Activated gamma-delta T cell treated with Interleukin-2 at 50 U/mL for 16 hours (primary cell): ENCODE data around the gene NYAP2.

Experiments
- DNase-seq: peaks from one replicate; pipeline ENCODE4 v3.0.0-alpha.2; 2020

The NYAP2 gene

DNA sequence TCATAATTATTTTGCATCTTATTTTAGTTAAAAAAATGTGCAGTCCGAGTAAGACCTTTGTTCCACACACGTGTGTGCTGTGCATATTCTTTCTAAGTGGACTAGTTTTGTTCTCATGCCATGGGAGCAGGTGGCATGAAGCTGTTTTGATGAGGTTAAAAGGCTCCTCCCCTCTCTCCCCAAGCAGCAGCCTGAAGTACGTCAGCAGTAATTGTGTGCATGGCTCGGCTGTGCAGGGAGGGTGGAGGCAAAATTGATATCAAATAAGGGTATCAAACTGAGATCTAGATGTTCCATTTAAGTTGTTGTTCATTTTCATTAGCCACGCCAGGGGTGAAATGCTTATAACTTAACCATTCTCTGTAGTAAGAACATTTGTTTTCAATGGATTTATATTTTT, at the start of gene NYAP2:
TSS of gene NYAP2 (plus strand) at position 207 of the 400 bp plus-strand sequence. CDS start 9,171 bp downstream, outside the sequence.
- no peak for DNase-seq

DNA sequence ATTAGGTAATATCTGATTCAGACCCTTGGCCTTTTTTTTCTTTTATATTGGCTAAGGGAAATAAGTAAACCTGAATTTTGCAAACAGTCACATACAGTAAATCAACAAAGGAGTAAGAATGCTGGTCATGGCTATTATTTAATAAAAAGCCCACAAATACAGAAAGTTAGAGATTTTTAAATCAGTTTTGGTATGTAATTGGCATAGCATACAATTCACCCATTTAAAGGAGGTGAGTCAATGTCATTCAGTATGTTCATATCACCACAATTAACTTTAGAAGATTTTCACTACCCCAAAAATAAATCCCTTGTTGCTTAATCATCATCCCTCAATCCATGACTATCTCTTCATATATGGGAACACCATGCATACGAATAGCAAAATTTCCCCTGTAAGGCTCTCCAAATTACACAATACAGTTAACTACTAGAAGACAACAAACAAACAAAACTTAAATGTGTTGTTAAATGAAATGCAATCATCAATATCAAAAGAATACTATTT, 45.9 kb upstream of the NYAP2 start:
- DNase-seq: no peak

DNA sequence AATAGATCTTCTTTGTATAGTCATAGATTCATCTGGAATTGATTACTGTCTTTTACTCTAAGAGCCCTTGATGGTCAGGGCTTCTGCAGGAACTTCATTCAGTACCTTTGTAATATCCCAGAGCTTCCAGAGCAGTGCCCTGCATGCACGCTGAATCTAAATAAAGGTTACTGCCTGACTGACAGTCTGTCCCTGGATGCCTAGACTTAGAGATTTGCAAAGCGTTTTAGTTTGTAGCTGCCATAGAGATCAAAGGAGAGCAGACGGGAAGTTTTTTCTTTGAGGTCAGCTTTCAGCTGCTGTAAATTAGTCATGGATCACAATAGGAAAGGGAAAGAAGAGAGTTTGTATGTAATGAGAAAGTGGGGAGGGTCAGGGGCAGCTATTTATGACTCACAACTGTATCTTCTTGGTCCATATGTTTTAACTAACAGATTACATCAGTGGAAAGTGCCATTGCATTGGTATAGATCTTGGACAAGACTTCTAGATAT, 45.2 kb upstream of the NYAP2 start:
- DNase-seq: no peak

GRCh38 chr2:225355788-225356187, 43.7 kb upstream of the NYAP2 start:
- no peak for DNase-seq

GRCh38 chr2:225366731-225367130, 32.8 kb upstream of the NYAP2 start:
- DNase-seq: no peak

DNA sequence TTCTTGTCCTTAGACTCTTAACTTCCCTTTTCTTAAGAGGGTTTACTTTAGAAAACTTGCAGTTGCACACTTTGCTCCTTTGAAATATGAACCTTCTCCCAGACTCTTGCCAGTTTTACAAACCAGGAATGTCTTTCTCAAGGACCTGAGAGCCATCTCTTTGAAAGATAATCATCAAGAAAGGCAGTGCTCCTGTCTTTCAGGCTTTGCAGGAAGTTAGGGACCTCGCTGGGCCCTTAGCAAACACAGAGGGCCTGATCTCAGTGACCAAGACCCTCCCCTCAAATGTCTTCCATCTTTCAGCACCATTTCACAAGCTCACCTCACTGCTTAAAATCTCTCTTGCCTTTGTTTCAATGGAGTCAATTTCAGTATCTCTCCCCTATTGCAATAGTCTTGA, 32.0 kb upstream of the NYAP2 start:
- no peak for DNase-seq

- no peak for DNase-seq
Measured at GRCh38 chr2:225378984-225379383, 20.5 kb upstream of the NYAP2 start.

GRCh38 chr2:225379856-225380255, 19.7 kb upstream of the NYAP2 start:
- DNase-seq: no peak

DNA sequence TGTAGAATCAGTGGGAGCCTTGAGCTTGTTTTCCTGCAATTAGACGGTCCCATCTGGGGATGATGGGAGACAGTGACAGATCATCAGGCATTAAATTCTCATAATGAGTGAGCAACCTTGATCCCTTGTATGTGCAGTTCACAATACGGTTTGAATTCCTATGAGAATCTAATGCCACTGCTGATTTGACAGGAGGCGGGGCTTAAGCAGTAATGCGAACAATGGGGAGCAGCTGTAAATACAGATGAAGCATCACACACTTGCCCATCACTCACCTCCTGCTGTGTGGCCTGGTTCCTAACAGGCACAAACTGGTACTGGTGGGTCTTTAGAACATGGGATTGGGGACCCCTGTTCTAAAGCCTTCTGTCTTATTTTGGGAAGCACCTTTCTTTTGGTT, 17.9 kb upstream of the NYAP2 start:
- DNase-seq: no peak

DNA sequence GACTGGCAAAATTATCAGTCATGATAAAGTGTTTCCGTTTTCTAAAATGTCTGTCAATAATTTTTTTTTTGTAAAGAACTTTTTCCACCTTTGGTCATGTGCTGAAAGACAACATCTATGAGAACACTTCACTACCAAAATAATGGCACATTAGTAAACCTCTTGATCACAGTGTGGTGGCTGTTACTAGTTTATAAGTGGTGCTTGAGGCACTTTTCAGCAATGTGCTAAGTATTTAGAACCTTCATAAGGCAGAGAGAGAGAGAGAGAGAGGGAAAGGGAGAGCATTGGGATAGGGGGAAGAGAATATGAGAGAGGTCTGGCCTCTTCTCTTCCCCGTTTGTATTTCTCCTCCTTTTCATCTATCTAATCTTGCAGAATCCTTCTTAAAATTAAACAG, 1.1 kb upstream of the NYAP2 start:
- no peak for DNase-seq

DNA sequence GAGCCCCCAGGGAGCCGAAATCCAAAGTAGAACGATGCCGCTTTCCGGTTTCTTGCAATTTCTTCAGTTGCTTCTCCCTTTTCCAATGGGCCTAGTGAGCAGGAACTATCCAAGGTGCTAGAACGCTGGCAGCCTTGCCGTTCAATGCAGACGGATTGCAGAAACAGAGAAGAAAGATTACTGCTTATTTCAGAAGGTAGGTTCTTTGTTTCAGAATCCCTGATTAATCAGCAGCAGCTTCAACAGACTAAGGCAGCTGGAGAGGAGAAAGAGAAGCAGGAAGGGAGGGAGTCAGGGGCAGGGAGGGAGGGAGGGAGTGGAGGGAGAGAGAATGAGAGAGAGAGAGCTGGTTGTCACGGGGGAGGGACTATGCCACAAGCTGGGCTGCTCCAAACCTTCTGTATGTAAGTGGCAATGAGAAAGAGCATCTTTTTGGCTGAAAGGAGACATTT, 576 bp downstream of the NYAP2 start:
- no peak for DNase-seq

GRCh38 chr2:225400546-225401400, 1.3 kb downstream of the NYAP2 start:
- DNase-seq: no peak

DNA sequence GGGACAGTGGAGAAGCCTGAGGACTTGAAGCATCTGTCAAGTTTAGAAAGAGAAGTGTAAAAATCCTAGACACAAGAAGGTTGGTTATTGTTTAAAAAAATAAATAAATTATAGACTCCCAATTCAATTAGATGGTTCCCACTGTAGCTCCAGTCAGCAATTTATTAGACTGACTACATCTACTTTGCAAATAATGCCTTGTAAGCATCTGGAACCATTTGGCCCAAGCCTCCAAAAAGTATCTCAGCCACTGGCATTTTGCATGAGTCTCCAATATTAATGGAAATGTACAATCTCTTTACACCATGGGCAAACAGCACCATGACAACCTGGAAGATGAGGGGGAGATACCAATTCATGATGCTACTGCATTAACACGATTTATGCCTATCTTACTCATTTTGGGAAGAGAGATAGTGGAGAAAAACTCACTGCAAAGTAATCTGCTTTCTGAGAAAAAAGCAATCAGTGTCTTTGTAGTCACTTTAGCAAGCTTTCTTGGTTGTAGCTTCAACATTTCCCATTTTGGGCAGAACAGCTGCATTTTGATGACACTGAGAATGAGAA, 2.8 kb downstream of the NYAP2 start:
- DNase-seq: no peak

DNA sequence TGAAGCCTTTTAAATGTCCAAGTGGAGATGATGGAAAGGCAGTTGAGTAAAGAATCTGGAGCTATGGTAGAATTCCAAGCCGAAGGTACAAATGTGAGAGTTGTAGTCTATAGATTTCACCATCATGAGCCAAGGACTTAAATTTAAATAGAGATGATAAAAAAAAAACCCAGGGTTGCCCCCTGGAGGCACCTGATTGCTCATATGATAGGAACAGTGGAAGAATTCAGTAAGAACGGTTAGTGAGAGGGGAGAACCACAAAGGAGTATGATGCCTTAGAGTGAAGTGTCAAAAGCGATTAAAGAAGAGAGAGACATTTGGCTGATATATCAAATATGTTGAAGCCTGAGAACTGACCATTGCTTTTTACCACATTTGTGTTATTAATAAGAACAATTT, 11.9 kb downstream of the NYAP2 start:
- no peak for DNase-seq

GRCh38 chr2:225413786-225414185, 14.3 kb downstream of the NYAP2 start:
- no peak for DNase-seq

DNA sequence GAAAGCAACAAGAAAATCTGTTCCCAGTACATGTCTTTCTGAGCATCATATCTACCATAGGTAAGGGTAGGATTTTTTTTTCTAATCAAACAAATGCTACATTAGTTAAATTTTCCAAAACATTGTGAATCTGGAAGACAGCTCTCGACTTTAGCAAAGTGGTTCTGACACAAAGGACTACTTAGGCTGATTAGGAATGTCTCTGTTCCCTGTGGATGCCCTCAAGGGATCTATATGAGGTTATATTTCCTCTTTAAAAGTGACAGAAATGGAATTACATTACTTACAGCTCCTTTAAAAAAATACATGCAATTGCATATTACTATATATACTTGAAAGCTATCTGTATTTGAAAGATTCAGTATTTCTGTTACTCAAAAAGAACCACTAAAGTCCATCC, 15.4 kb downstream of the NYAP2 start:
- DNase-seq: no peak

- DNase-seq: no peak
Measured at GRCh38 chr2:225415341-225415740, 15.8 kb downstream of the NYAP2 start.

GRCh38 chr2:225415792-225416191, 16.3 kb downstream of the NYAP2 start:
- DNase-seq: no peak

GRCh38 chr2:225416616-225417367, 17.3 kb downstream of the NYAP2 start:
- no peak for DNase-seq

DNA sequence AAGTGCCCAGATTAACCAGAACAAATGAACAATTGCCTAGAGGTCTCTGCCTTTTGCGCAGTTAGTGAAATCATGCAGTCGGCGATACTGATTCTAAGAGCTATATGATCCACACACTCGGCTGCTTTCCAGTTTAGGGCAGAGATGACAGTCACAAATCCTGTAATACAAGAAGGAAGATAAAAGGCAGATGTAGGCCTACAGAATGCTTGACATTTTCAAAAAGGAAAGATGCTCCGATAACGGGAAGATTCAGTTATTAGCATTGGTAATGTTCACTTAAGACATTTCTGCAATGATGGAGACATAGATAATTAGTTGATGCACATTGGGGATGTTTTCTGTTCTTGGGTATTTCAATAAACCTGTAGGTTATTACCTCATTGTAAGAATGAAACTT, 19.5 kb downstream of the NYAP2 start:
- no peak for DNase-seq

DNA sequence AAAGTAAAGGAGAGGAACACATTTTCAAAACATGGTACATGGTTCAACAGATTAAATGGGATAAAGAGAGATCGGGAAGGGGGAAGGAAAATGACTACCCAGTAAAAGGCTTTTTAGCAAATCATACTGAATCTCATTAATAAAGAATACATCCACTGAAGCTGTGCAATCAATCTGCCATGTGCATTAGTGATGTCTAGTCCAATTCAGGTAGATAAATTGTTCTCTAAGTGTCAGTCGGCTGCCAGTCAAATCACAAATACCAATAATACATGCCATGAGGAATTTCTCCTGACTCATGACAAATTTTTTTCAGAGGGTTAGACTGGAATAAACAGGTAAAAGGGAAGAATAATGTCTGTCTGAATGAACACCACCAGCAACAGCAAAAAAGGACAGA, 22.6 kb downstream of the NYAP2 start:
- no peak for DNase-seq

- DNase-seq: no peak
Measured at GRCh38 chr2:225425284-225425683, 25.8 kb downstream of the NYAP2 start.

DNA sequence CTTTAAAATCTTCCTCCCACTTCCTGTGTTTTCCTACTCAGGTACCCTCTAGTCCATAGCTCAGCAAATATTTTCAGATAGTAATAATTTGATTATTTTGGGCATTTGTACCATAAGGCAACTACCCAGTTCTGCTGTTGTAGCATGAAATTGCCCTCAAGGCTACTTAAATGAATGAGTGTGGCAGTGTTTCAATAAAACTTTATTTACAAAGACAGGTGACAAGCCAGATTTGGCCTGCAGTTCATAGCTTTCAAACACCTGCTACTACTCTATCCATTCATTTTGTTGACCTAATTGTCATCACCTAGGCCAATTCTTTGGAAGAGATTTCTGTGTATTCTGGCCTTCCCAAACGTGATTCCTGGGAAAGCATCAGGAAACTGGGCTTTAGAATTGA, 28.9 kb downstream of the NYAP2 start:
- DNase-seq: no peak
